GM18505 (cell line): ENCODE results near the gene MRPS27.
A peak's percentile ranks its signal among the peaks of the same experiment; 100 is the strongest.

Experiments used
- ATAC-seq: cut with Tn5 transposase; IDR thresholded peaks from one replicate; pipeline ENCODE4 v1.9.1; 2021; ENCODE audit not compliant: unreplicated experiment
- POLR2A ChIP-seq: IDR thresholded peaks from 4 replicates; pipeline ENCODE4 v1.6.1; 2011; ENCODE audit warnings: borderline replicate concordance; ENCODE audit not compliant: insufficient read depth, insufficient read length; ENCODE audit errors: extremely low read depth

The MRPS27 gene

DNA sequence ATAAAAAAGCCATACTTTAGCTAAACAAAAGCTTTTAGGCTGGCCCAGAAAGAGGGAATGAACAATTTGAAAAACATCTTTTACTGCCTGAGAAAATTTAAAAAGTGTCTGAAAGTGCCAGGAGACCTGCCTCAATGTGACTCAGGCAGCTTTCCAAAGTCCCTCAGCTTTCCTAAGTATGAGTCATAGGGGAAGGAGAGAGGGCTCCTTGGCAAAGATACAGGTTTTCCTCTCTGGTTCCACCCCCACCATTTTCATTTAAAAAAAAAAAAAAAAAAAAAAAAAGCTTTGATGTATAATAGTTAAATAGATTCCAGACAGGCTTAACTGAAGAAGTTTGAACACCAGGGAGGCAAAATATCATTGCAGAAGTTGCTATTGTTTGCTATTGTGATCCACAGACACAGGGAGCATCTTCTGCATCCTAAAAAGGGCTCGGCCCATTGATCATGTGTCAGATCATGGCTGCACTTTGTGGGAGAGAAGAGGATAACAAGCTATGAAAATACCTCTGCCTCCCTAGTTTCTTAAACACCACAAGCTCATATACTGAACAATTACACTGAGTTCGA, 71.5 kb downstream of the MRPS27 start:
- no peak for ATAC-seq
- TF ChIP-seq POLR2A: no peak

- ATAC-seq: no peak
- no peak for TF ChIP-seq POLR2A
These were observed 73.0 kb downstream of the MRPS27 start for GRCh38 chr5:72246954-72247442.

DNA sequence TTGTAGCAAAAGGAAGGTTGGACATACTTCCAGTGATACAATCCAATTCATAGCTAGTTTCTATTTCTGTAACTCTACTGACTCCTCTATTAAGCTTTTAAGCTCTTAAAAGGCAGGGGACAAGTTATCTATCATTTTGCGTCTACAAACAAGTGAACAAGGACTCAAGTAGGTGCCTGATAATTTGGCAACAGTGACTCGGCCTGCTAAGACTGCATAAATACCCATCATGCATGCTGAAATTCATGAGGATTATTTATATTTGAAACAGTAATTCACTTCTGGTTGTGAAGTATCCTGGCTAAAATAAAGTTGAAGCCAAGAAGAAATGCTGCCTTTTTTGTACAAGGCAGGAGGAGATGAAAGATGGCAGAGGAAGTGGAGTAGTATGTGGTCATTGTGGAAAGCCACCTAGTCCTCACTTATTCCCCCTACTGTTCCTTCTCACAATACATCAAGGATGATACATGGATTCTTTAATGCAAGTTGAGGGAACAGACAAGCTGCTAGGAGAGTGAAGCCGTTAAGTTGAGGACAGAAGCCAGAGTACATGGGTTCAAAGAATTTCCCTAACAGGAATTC, 74.0 kb downstream of the MRPS27 start:
- ATAC-seq: no peak

DNA sequence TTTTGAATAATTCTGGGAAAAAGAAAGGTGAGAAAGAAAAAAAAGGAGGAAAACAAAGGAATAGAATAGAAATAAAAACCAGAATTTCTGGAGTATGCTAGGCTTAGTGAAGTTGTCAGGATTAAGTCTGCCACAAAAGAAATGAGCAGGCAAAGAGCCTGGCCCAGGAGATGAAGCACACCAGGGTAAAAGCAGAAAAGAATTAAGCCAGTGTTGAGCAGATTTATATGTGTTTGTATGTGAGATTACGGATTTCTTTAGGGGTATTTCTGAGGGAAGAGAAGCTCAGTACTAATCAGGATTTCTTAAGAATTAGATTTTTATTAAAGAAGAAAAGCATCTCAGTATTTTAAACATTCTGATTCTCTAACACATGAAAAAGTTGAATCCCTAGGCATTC, 74.5 kb downstream of the MRPS27 start:
- no peak for ATAC-seq
- no peak for TF ChIP-seq POLR2A

More for the DNA sequence above, 74.0 kb downstream of the MRPS27 start:
- TF ChIP-seq POLR2A: no peak

- peak; percentile 78 for ATAC-seq
- TF ChIP-seq POLR2A: no peak
These were observed 75.1 kb downstream of the MRPS27 start for GRCh38 chr5:72244862-72245371.

DNA sequence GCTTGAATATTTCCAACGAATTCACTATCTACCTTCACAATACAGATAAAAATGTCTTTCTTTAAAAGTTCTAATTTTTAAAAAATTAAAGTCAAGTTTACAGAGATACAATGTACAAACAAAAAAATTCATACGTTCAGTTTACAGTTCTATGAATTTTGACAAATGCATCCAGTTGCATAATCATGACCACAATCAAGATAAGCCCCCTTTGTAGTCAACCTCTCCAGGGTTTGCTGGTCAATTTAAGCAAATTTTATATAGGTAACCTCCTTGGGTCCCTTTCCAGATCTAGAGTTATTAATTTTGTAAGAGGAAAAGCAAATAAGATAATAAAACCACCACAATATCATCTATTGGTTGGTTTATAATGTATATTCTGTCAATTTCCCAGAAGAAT, 76.3 kb downstream of the MRPS27 start:
- TF ChIP-seq POLR2A: no peak
- ATAC-seq: no peak

GRCh38 chr5:72242796-72243475, 77.1 kb downstream of the MRPS27 start:
- no peak for TF ChIP-seq POLR2A
- ATAC-seq: no peak

DNA sequence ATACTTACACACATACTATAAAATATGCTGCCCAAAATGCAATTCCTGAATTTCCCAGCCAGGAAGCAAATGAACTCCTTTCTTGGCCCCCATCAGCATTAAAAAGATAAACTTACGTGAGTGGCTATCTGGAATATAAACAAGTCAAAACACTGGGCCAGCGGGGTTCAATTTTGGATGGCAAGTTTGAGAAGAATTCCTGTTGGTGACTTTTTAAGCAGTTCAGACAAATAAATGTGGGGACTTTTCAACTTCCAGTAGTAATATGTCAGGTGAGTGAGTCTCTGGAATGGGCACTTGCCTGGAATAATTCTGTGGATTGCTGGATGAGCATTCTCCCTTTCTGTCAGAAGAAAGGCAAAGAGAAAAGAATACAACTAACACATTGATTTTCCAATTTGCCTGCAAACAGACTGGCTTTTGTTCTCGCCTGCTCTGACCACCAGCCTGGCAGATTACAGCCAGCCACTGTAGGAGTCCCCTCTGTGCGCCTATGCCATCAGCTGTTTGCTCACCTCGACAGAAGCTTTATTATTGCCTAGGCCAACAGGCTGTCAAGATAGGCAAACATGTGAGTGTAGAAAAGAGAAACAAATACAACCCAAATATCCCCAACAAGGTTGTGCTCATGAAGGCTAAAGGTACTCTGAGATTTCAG, 78.6 kb downstream of the MRPS27 start:
- no peak for ATAC-seq
- no peak for TF ChIP-seq POLR2A

DNA sequence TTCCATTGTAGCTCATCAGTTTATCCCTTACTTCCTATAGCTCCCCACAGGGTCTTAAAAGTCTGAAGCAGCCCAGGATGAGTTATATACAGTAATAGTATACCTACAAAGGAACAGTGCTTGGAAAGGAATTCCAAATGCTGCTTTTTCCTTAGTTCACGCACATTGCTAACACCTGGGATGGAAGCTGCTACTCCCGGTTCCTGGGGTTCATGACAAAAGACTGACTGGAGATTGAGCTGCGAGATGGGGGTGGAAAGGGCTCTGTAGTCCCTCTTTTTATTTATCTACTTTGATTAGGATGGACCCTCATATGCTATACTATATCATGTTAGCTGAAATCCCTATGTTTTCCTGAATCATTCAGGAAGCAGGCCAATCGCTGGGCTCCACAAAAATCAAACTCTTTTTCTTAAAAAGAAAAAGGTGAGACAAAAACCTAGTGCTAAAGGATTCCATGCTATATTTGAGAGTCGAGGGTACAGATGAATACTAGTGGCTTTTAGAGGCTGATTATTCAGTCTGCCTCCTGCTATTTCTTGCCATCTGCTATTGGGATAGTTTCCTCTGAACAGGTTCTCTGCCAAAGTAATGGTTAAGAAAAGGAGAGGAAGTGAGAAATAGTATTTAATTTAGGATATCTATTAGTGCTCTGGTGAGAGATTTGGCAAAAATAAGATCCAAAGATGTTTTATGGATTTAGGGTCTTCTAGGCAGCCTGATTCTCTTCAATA, 81.2 kb downstream of the MRPS27 start:
- ATAC-seq: no peak
- TF ChIP-seq POLR2A: no peak

DNA sequence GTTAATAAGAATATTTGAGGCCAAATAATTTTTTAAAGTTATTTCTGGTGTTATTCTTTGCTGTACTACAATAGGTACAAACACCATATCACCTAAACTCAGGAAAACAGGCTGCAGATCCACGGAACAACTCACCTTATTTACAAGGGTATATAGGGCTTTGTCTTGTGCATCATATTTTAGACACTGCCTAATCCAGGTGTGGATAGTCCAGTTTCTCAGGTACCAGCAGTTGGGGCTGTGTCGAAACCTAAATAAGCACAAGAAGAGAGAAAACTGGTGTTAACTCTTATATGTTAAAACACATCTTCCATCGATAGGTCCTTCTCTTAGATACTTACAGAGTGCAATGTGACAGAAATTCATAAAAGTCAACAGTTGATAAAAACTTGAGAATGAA, 82.2 kb downstream of the MRPS27 start:
- ATAC-seq: no peak
- no peak for TF ChIP-seq POLR2A

DNA sequence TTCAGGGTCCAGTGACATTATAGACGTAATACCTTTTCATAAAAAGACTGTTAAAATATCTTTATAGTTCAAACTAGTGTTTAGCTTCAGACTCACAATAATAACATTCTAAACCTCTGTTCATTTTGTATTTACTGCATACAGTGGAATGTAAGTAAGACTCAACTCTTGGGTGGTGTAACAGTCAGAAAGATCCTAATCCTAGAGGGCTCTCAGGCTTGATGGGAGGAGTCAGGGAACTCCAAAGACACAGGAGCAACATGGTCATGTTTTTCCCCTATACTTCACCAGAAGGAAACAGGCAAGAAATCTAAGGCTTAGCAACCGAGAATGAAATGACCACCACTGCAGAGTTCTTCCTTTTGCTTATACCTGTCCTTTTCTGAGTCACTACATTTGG, 82.6 kb downstream of the MRPS27 start:
- ATAC-seq: no peak
- TF ChIP-seq POLR2A: no peak

DNA sequence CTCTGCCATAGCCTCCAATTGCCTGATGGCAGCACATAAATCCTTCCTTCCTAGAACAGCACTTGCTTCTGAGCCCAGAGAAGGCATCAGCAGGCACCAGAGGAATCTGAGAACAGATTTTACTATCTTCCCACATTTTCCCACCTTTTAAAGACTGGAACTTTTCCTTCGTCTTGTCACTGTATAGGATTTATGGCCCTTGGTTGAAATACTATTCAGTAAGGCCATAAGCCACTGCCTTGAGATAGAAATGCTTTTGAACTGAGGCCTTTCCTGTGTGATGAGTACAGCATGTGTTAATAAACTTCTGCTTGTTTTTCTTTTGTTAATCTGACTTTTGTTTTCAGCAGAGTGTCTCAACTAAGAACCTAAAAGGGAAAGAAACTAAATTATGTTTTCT, 84.3 kb downstream of the MRPS27 start:
- ATAC-seq: no peak
- TF ChIP-seq POLR2A: no peak

- TF ChIP-seq POLR2A: no peak
- no peak for ATAC-seq
These were observed 85.2 kb downstream of the MRPS27 start for GRCh38 chr5:72234868-72235267.
